NCI-H345 treated with DMSO at 0.1 percent for 48 hours (cell line): ENCODE measurements around the gene EHD1.
"Not testable (repeated sequence)": the region's sequence is repeated elsewhere in the genome, so short reads cannot be mapped to it uniquely, and the experiment has no call there.

Experiments
- DNase-seq: peaks from one replicate; lab custom pipeline; 2025; ENCODE audit not compliant: unreplicated experiment; lab: John Stamatoyannopoulos, UW

Gene EHD1

GRCh38 chr11:64832467-64833197 is 45.8 kb downstream of the EHD1 start:
- DNase-seq: no peak

GRCh38 chr11:64831411-64831891 is 47.0 kb downstream of the EHD1 start:
- no peak for DNase-seq

- no peak for DNase-seq
Measured at GRCh38 chr11:64829536-64830251, 48.7 kb downstream of the EHD1 start.

GRCh38 chr11:64827451-64827839 is 51.0 kb downstream of the EHD1 start:
- DNase-seq: no peak

- DNase-seq: no peak
Measured at GRCh38 chr11:64826578-64827450, 51.6 kb downstream of the EHD1 start.

- DNase-seq: no peak
Measured at GRCh38 chr11:64826062-64826461, 52.4 kb downstream of the EHD1 start.

- DNase-seq: no peak
Measured at GRCh38 chr11:64823568-64824119, 54.8 kb downstream of the EHD1 start.

GRCh38 chr11:64817476-64817875 is 60.9 kb downstream of the EHD1 start:
- DNase-seq: no peak

- not testable (repeated sequence) for DNase-seq
Measured at GRCh38 chr11:64815433-64815832, 63.0 kb downstream of the EHD1 start.

GRCh38 chr11:64814712-64815187 is 63.7 kb downstream of the EHD1 start:
- DNase-seq: no peak

GRCh38 chr11:64813826-64814225 is 64.6 kb downstream of the EHD1 start:
- DNase-seq: no peak

GRCh38 chr11:64810891-64811272 is 67.5 kb downstream of the EHD1 start:
- DNase-seq: no peak

GRCh38 chr11:64810271-64810890 is 68.0 kb downstream of the EHD1 start, which contains the start of gene MEN1:
Gene MEN1 (minus strand): TSS chr11:64810551. CDS start chr11:64810109, 442 bp downstream.
- peak; percentile 95 for DNase-seq

GRCh38 chr11:64809781-64810241 is 68.6 kb downstream of the EHD1 start:
- no peak for DNase-seq

GRCh38 chr11:64805481-64805880 is 72.9 kb downstream of the EHD1 start:
- no peak for DNase-seq

- DNase-seq: no peak
Measured at GRCh38 chr11:64804346-64805210, 73.8 kb downstream of the EHD1 start.

- no peak for DNase-seq
Measured at GRCh38 chr11:64803846-64804345, 74.5 kb downstream of the EHD1 start.

GRCh38 chr11:64803158-64803845 is 75.1 kb downstream of the EHD1 start, which contains the start of gene MAP4K2:
Gene MAP4K2 (minus strand): TSS chr11:64803214. CDS start chr11:64803149, 65 bp downstream.
- peak; percentile 76 for DNase-seq
